GM23338 (cell line): ENCODE measurements around the gene UBASH3B. TPM values are rescaled to one million over a fixed set of nuclear protein-coding genes. Genes with fewer than 3 reads are reported as not detected.
"Not testable (repeated sequence)": the region's sequence is repeated elsewhere in the genome, so short reads cannot be mapped to it uniquely, and the experiment has no call there.

Experiments
- ATAC-seq: fragments of 200-7000 bp; cut with Tn5 transposase; 3 replicates; pipeline ENCODE4 v1.9.1; 2020
- DNase-seq: peaks from one replicate; pipeline ENCODE4 v3.0.0-alpha.2; 2015; ENCODE audit warnings: low spot score
- H2AFZ ChIP-seq: fragments of 200-600 bp; sonication (generic); 2 replicates; pipeline ENCODE4 v1.8.0; 2016; ENCODE audit warnings: antibody characterized with exemption, mild to moderate bottlenecking, moderate library complexity
- H3F3A ChIP-seq: fragments of 200-600 bp; sonication (generic); replicated peaks from 2 replicates; pipeline ENCODE4 v1.8.0; 2017; ENCODE audit warnings: antibody characterized with exemption, mixed run types, low read depth
- H3K27ac ChIP-seq: fragments of 200-600 bp; sonication (generic); 2 replicates; pipeline ENCODE4 v1.6.1; 2016; ENCODE audit warnings: low read depth
- H3K27me3 ChIP-seq: fragments of 200-600 bp; sonication (generic); 2 replicates; pipeline ENCODE4 v1.8.0; 2016; ENCODE audit warnings: mild to moderate bottlenecking, mixed run types, moderate library complexity; ENCODE audit not compliant: insufficient read depth
- H3K36me3 ChIP-seq: fragments of 200-600 bp; sonication (generic); 2 replicates; pipeline ENCODE4 v1.8.0; 2016; ENCODE audit warnings: mild to moderate bottlenecking; ENCODE audit not compliant: insufficient read depth
- H3K4me1 ChIP-seq: fragments of 200-600 bp; sonication (generic); 2 replicates; pipeline ENCODE4 v1.8.0; 2016; ENCODE audit warnings: mild to moderate bottlenecking, moderate library complexity; ENCODE audit not compliant: insufficient read depth
- H3K4me2 ChIP-seq: fragments of 200-600 bp; sonication (generic); 2 replicates; pipeline ENCODE4 v1.7.1; 2017; ENCODE audit warnings: mixed run types
- H3K4me3 ChIP-seq: fragments of 200-600 bp; sonication (generic); 2 replicates; pipeline ENCODE4 v1.6.1; 2016; ENCODE audit warnings: mixed run types
- H3K79me2 ChIP-seq: fragments of 200-600 bp; sonication (generic); replicated peaks from 2 replicates; pipeline ENCODE4 v1.8.0; 2017; ENCODE audit warnings: mild to moderate bottlenecking; ENCODE audit not compliant: insufficient read depth
- H3K9me2 ChIP-seq: fragments of 200-600 bp; sonication (generic); 2 replicates; pipeline ENCODE4 v1.8.0; 2017; ENCODE audit not compliant: insufficient read depth
- H4K20me1 ChIP-seq: fragments of 200-600 bp; sonication (generic); replicated peaks from 2 replicates; pipeline ENCODE4 v1.8.0; 2017; ENCODE audit warnings: mild to moderate bottlenecking; ENCODE audit not compliant: insufficient read depth
- H3K27ac Mint-ChIP-seq: 2 replicates; pipeline ENCODE4 v1.8.0; 2020; ENCODE audit warnings: inconsistent platforms, mild to moderate bottlenecking, moderate library complexity, mixed read lengths
- H3K27me3 Mint-ChIP-seq: 3 replicates; pipeline ENCODE4 v1.8.0; 2022; ENCODE audit warnings: low read depth, mild to moderate bottlenecking, moderate library complexity, mixed read lengths, inconsistent platforms; ENCODE audit not compliant: insufficient read depth, poor library complexity
- H3K36me3 Mint-ChIP-seq: 3 replicates; pipeline ENCODE4 v1.8.0; 2021; ENCODE audit warnings: low read depth, mild to moderate bottlenecking, inconsistent platforms, moderate library complexity, mixed read lengths
- H3K4me1 Mint-ChIP-seq: 3 replicates; pipeline ENCODE4 v1.8.0; 2020; ENCODE audit warnings: mild to moderate bottlenecking, inconsistent platforms, mixed read lengths
- H3K4me3 Mint-ChIP-seq: 3 replicates; pipeline ENCODE4 v1.8.0; 2021; ENCODE audit warnings: moderate library complexity, mild to moderate bottlenecking, inconsistent platforms, mixed read lengths
- H3K9me3 Mint-ChIP-seq: 3 replicates; pipeline ENCODE4 v1.8.0; 2020; ENCODE audit warnings: moderate library complexity, mild to moderate bottlenecking, inconsistent platforms, mixed read lengths
- EZH2 ChIP-seq: fragments of 200-600 bp; sonication (generic); IDR thresholded peaks from one replicate; pipeline ENCODE4 v1.8.0; 2017; ENCODE audit warnings: antibody characterized with exemption, mild to moderate bottlenecking, low read depth; ENCODE audit not compliant: unreplicated experiment
- EZH2phosphoT487 ChIP-seq: fragments of 200-600 bp; sonication (generic); IDR thresholded peaks from one replicate; pipeline ENCODE4 v1.8.1; 2018; ENCODE audit warnings: antibody characterized with exemption; ENCODE audit not compliant: unreplicated experiment
- JUNB ChIP-seq: IDR thresholded peaks from one replicate; pipeline ENCODE4 v1.6.1; 2016; ENCODE audit warnings: antibody characterized with exemption; ENCODE audit not compliant: unreplicated experiment
- POLR2AphosphoS5 ChIP-seq: IDR thresholded peaks from 2 replicates; pipeline ENCODE4 v1.6.1; 2016; ENCODE audit warnings: antibody characterized with exemption, low read depth
- ZNF114 ChIP-seq: fragments of 250-450 bp; sonication (Bioruptor Pico); IDR thresholded peaks from 2 replicates; pipeline ENCODE4 v1.5.0; 2020; ENCODE audit warnings: mild to moderate bottlenecking, moderate library complexity
- ZNF331 ChIP-seq: fragments of 250-450 bp; sonication (Bioruptor Pico); IDR thresholded peaks from 2 replicates; pipeline ENCODE4 v1.5.0; 2020; ENCODE audit warnings: low read depth, mild to moderate bottlenecking, moderate library complexity
- ZNF462 ChIP-seq: fragments of 250-450 bp; sonication (Bioruptor Pico); IDR thresholded peaks from 2 replicates; pipeline ENCODE4 v1.5.0; 2020; ENCODE audit warnings: mild to moderate bottlenecking, moderate library complexity
- polyA plus RNA-seq: library from polyadenylated mRNA; unstranded; fragments of >200 nt; fragmentation: Nextera tagmentation; extraction: Ambion mirVana; gene quantifications from 2 replicates; pipeline ENCODE4 v1.2.1, GENCODE V29; 2016
- total RNA-seq: library from RNA; depleted of rRNA; stranded (reverse); fragments of >200 nt; shearing (Covaris generic); gene quantifications from 2 replicates; pipeline ENCODE4 v1.2.3, GENCODE V29; 2014
- TF ChIP-seq, protein P1 (sequence below), 2 experiments: fragments of 200-600 bp in 1 of 2; sonication (generic) in 1 of 2; conservative IDR thresholded peaks; 2 replicates each; pipeline versions ENCODE4 v1.5.1 to v1.6.1; 2016 to 2017; ENCODE audit warnings: antibody characterized with exemption in 2 of 2, low read depth in 2 of 2, mild to moderate bottlenecking in 2 of 2, moderate library complexity in 1 of 2
- TF ChIP-seq, protein P2 (sequence below): IDR thresholded peaks from 2 replicates; pipeline ENCODE4 v1.6.1; 2016; ENCODE audit warnings: antibody characterized with exemption
- TF ChIP-seq, protein P3 (sequence below): IDR thresholded peaks from one replicate; pipeline ENCODE4 v1.6.1; 2018; ENCODE audit warnings: antibody characterized with exemption; ENCODE audit not compliant: unreplicated experiment

Gene UBASH3B
- total and polyA plus RNA-seq, 2 experiments from 2014 or later = 2.1 to 12.0 TPM

- H3K36me3 ChIP-seq, H3K4me3 ChIP-seq, H3K9me2 ChIP-seq, H3F3A ChIP-seq, ATAC-seq, H4K20me1 ChIP-seq, H3K27ac ChIP-seq, H3K27ac Mint-ChIP-seq, H3K79me2 ChIP-seq, H3K4me2 ChIP-seq, DNase-seq, H3K4me1 ChIP-seq, H3K36me3 Mint-ChIP-seq, H3K27me3 ChIP-seq, H2AFZ ChIP-seq, H3K4me3 Mint-ChIP-seq, H3K27me3 Mint-ChIP-seq, H3K9me3 Mint-ChIP-seq, H3K4me1 Mint-ChIP-seq: not testable (repeated sequence)
- TF ChIP-seq, protein P1, sequence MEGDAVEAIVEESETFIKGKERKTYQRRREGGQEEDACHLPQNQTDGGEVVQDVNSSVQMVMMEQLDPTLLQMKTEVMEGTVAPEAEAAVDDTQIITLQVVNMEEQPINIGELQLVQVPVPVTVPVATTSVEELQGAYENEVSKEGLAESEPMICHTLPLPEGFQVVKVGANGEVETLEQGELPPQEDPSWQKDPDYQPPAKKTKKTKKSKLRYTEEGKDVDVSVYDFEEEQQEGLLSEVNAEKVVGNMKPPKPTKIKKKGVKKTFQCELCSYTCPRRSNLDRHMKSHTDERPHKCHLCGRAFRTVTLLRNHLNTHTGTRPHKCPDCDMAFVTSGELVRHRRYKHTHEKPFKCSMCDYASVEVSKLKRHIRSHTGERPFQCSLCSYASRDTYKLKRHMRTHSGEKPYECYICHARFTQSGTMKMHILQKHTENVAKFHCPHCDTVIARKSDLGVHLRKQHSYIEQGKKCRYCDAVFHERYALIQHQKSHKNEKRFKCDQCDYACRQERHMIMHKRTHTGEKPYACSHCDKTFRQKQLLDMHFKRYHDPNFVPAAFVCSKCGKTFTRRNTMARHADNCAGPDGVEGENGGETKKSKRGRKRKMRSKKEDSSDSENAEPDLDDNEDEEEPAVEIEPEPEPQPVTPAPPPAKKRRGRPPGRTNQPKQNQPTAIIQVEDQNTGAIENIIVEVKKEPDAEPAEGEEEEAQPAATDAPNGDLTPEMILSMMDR (conservative IDR thresholded peaks at IDR 0.05; ENCODE audit: low read depth in 2 of 2) = peak in 1 of 2 experiments; percentile 34; a peak in 2 of 4 replicates
Measured at GRCh38 chr11:122730694-122731093, 75.2 kb downstream of the UBASH3B start.

DNA sequence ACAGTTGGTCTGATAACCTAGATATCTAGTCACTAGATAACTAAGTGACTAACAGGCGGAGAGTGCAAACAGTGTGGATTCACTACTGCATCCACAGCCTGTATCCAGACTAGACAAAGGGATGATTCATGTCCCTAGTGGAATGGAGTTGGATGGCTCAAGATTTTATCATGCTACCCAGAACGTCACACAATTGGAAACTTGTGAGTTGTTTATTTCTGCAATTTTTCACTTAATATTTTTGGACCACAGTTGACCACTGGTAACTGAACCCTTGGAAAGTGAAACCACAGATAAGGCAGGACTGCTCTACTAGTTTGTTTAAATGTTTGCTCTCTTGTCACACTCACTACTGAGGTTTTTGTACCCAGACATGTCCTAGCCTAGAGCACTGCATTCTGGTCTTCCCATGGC is 76.0 kb downstream of the UBASH3B start:
- H3K27ac Mint-ChIP-seq = no peak overlapping the region
- TF ChIP-seq ZNF114 (no peak), JUNB (no peak), POLR2AphosphoS5 (no peak), ZNF462 (CRISPR knock-in tag) (no peak), EZH2 (no peak), EZH2phosphoT487 (no peak), ZNF331 (no peak)
- TF ChIP-seq, protein P2, sequence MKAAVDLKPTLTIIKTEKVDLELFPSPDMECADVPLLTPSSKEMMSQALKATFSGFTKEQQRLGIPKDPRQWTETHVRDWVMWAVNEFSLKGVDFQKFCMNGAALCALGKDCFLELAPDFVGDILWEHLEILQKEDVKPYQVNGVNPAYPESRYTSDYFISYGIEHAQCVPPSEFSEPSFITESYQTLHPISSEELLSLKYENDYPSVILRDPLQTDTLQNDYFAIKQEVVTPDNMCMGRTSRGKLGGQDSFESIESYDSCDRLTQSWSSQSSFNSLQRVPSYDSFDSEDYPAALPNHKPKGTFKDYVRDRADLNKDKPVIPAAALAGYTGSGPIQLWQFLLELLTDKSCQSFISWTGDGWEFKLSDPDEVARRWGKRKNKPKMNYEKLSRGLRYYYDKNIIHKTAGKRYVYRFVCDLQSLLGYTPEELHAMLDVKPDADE = no peak
- TF ChIP-seq, protein P3, sequence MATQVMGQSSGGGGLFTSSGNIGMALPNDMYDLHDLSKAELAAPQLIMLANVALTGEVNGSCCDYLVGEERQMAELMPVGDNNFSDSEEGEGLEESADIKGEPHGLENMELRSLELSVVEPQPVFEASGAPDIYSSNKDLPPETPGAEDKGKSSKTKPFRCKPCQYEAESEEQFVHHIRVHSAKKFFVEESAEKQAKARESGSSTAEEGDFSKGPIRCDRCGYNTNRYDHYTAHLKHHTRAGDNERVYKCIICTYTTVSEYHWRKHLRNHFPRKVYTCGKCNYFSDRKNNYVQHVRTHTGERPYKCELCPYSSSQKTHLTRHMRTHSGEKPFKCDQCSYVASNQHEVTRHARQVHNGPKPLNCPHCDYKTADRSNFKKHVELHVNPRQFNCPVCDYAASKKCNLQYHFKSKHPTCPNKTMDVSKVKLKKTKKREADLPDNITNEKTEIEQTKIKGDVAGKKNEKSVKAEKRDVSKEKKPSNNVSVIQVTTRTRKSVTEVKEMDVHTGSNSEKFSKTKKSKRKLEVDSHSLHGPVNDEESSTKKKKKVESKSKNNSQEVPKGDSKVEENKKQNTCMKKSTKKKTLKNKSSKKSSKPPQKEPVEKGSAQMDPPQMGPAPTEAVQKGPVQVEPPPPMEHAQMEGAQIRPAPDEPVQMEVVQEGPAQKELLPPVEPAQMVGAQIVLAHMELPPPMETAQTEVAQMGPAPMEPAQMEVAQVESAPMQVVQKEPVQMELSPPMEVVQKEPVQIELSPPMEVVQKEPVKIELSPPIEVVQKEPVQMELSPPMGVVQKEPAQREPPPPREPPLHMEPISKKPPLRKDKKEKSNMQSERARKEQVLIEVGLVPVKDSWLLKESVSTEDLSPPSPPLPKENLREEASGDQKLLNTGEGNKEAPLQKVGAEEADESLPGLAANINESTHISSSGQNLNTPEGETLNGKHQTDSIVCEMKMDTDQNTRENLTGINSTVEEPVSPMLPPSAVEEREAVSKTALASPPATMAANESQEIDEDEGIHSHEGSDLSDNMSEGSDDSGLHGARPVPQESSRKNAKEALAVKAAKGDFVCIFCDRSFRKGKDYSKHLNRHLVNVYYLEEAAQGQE = no peak

More for the DNA sequence above, 76.0 kb downstream of the UBASH3B start:
- Histone ChIP-seq H3K27me3 (no peaks in the 10 kb centered on the region), H3K79me2 (no peaks in the 10 kb centered on the region), H3K4me2 (no peak overlapping the region), H3K4me3 (no peak overlapping the region), H3K36me3 (no peaks in the 10 kb centered on the region), H2AFZ (no peak overlapping the region), H3K4me1 (peaks cover 7% of the 10 kb centered on the region; the same call in 1 of the 2 replicates), H4K20me1 (no peaks in the 10 kb centered on the region), H3F3A (no peaks in the 10 kb centered on the region), H3K9me2 (no peaks in the 10 kb centered on the region), H3K27ac (no peak overlapping the region)
- ATAC-seq = no peak
- Mint-ChIP-seq H3K36me3 (no peaks in the 10 kb centered on the region), H3K4me1 (peaks cover 8% of the 10 kb centered on the region), H3K9me3 (no peaks in the 10 kb centered on the region), H3K27me3 (no peaks in the 10 kb centered on the region), H3K4me3 (no peak overlapping the region)
- no peak for DNase-seq
